Common myeloid progenitor, CD34-positive (primary cell): ENCODE results near the gene BTG2.

ENCODE experiments used
- CTCF ChIA-PET: fragments of 350-600 bp; sonication (Branson Sonifier 250); formaldehyde crosslinking; loops from one replicate; lab custom pipeline; 2021; ENCODE audit warnings: antibody characterized with exemption; lab: Charles Lee
- POLR2A ChIA-PET: fragments of 350-600 bp; sonication (Branson Sonifier 250); formaldehyde crosslinking; loops from one replicate; lab custom pipeline; 2021; ENCODE audit warnings: antibody characterized with exemption; lab: Charles Lee
- DNase-seq, 3 donors: peaks; one replicate each; pipeline versions ENCODE4 v3.0.0 to v3.0.0-alpha.2; 2013
- H3K27ac ChIP-seq, 2 experiments: 1 replicate in 1 of 2; 2 replicates in 1 of 2; pipeline ENCODE4 v1.7.0; 2013; ENCODE audit warnings: inconsistent platforms in 2 of 2, low read length in 2 of 2, mild to moderate bottlenecking in 2 of 2, low read depth in 1 of 2, moderate library complexity in 1 of 2; ENCODE audit not compliant: severe bottlenecking in 2 of 2, insufficient read depth in 1 of 2, poor library complexity in 1 of 2
- H3K27me3 ChIP-seq, 5 experiments: replicated peaks in 2 of 5; 1 replicate in 3 of 5; 2 replicates in 2 of 5; pipeline versions ENCODE4 v1.6.1 to v1.7.0; 2013; ENCODE audit warnings: low read length in 4 of 5, mild to moderate bottlenecking in 2 of 5, moderate library complexity in 2 of 5, inconsistent platforms in 1 of 5; ENCODE audit not compliant: insufficient read depth in 5 of 5, control insufficient read depth in 4 of 5
- H3K36me3 ChIP-seq, 4 experiments: 1 replicate in 2 of 4; 2 replicates in 2 of 4; pipeline versions ENCODE4 v1.6.1 to v1.7.0; 2013; ENCODE audit warnings: low read length in 3 of 4, control low read depth in 1 of 4, mild to moderate bottlenecking in 1 of 4; ENCODE audit not compliant: control insufficient read depth in 4 of 4, insufficient read depth in 4 of 4
- H3K4me1 ChIP-seq, 4 experiments: 1 replicate in 3 of 4; 2 replicates in 1 of 4; pipeline versions ENCODE4 v1.6.1 to v1.7.1; 2013; ENCODE audit warnings: low read length in 3 of 4, mild to moderate bottlenecking in 3 of 4, control low read depth in 1 of 4, inconsistent platforms in 1 of 4, moderate library complexity in 1 of 4; ENCODE audit not compliant: control insufficient read depth in 4 of 4, insufficient read depth in 4 of 4; ENCODE audit errors: control extremely low read depth in 1 of 4
- H3K4me3 ChIP-seq, 7 experiments: 1 replicate in 4 of 7; 2 replicates in 3 of 7; pipeline versions ENCODE4 v1.5.1 to v1.7.0; 2013; ENCODE audit warnings: mild to moderate bottlenecking in 7 of 7, low read length in 6 of 7, moderate library complexity in 6 of 7, inconsistent platforms in 2 of 7, low read depth in 2 of 7, control low read depth in 1 of 7; ENCODE audit not compliant: insufficient read depth in 4 of 7, control insufficient read depth in 1 of 7; ENCODE audit errors: extremely low read depth in 1 of 7
- H3K9me3 ChIP-seq, 5 experiments: 1 replicate in 4 of 5; 2 replicates in 1 of 5; pipeline versions ENCODE4 v1.6.1 to v1.7.1; 2013; ENCODE audit warnings: low read length in 4 of 5, mild to moderate bottlenecking in 2 of 5, inconsistent platforms in 1 of 5, low read depth in 1 of 5, moderate library complexity in 1 of 5; ENCODE audit not compliant: control insufficient read depth in 4 of 5, insufficient read depth in 2 of 5; ENCODE audit errors: control extremely low read depth in 1 of 5
- WGBS: methylation state at CpG from one replicate; pipeline ENCODE4 v1.1.5; 2013; ENCODE audit not compliant: insufficient coverage; 5-methylcytosine and 5-hydroxymethylcytosine counted together

BTG2 gene

GRCh38 chr1:203271962-203272632, 33.2 kb upstream of the BTG2 start:
- WGBS = 81% methylated on average over 5 of the region's 6 CpGs
- H3K27me3 ChIP-seq = no peaks in the 10 kb centered on the region
- H3K9me3 ChIP-seq = no peaks in the 10 kb centered on the region
- DNase-seq = no peak
- no peak overlapping the region for H3K27ac ChIP-seq
- ChIA-PET CTCF (interaction anchor here (0.7 to 13.3 kb wide), 11 partner anchors 12 to 234 kb away, joined by 3 to 322 read pairs (median 21); partner anchors contain the start of gene BTG2), POLR2A (interaction anchor here (5.2 kb wide), 1 partner anchor 36 kb away, joined by 44 read pairs; the partner anchor contains the start of gene BTG2)
- no peak overlapping the region for H3K4me3 ChIP-seq
- H3K4me1 ChIP-seq = peaks cover 4 to 46% (median 39%) of the 10 kb centered on the region in 4 experiments
- H3K36me3 ChIP-seq = no peaks in the 10 kb centered on the region

DNA sequence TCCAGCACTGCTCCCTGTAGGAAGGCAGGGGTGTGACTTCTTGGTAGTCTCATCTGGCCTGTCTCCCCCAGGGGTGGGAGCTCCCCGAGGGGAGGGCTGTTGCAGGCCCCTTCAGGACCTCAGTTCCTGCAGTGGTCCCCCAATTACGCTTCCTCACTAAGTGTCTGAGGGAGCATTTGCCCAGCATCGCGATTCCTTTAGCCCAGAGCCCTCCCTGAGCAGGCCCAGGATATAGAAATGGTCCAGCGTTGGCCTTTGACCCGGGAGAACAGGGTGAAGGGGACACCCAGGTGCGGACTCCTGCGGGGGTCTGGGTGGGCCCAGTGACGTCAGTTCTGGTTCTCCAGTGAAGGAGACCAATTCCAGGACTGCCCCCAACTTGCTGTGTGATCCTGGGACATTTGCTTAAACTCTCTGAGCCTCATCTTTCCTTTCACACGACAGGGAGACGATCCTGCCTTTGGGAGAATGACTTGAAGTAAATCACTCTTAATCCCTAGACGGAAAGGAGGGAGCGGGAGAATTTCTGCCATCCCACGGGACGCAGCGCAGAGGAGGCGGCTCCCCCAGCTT, 32.6 kb upstream of the BTG2 start:
- DNase-seq = no peak
- WGBS = 34% methylated on average over 17 of the region's 17 CpGs
- ChIA-PET CTCF (interaction anchor here (0.7 to 13.3 kb wide), 12 partner anchors 11 to 235 kb away, joined by 3 to 322 read pairs (median 16); partner anchors contain the start of gene BTG2), POLR2A (interaction anchor here (1.0 to 5.2 kb wide), 4 partner anchors 18 to 55 kb away, joined by 4 to 44 read pairs (median 12); partner anchors contain the start of gene BTG2)
- Histone ChIP-seq H3K27ac (no peak overlapping the region), H3K4me1 (peaks cover 4 to 48% (median 38%) of the 10 kb centered on the region in 4 experiments), H3K36me3 (no peaks in the 10 kb centered on the region), H3K9me3 (no peaks in the 10 kb centered on the region), H3K4me3 (peak overlapping the region in 2 of 7 experiments; percentile 38 to 52), H3K27me3 (no peaks in the 10 kb centered on the region)

DNA sequence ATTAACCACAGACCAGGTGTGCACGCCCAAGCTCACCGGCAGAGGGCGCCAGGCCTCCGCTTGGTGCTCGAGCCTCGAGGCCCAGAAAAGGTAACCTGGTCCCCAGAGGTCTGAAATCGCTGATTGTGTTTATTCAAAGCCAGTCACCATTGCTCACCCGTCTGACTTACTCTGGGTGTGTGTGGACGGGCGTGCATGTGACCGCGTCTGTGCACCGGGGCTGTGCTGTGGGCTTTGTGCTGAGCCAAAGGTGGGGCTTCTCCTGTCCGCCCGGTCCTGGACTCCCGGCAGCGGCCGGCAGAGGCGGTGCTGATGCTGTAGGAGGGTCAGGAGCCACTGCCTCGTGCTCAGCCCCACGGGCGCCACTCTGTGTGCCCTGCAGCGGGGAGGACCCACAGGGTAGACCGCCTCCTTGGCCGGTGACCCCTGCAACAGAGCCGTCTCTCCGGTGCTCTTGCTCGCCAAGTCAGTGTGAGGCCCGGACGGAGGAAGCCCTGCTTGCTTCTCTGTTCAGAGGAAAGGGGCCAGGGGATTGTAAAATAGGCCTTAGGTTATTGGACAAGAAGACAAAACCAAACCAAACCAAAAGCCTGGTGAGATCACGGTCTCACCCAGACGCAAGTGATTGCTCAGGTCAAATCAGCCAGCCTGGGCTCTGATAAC, 32.0 kb upstream of the BTG2 start:
- CTCF ChIA-PET = interaction anchor here (0.7 to 23.0 kb wide), 16 partner anchors 11 to 235 kb away, joined by 3 to 322 read pairs (median 48); partner anchors contain the start of gene BTG2
- Histone ChIP-seq H3K36me3 (no peaks in the 10 kb centered on the region), H3K27ac (no peak overlapping the region)

GRCh38 chr1:203273869-203274602, 31.3 kb upstream of the BTG2 start:
- Histone ChIP-seq H3K27ac (no peak overlapping the region), H3K9me3 (no peaks in the 10 kb centered on the region), H3K4me3 (peak overlapping the region in 2 of 7 experiments; percentile 46 to 52), H3K4me1 (peaks cover 12 to 52% (median 42%) of the 10 kb centered on the region in 4 experiments), H3K27me3 (no peaks in the 10 kb centered on the region), H3K36me3 (no peaks in the 10 kb centered on the region)
- DNase-seq = peak in 2 of 3 donors; percentile 60 to 69
- WGBS = 65% methylated on average over 8 of the region's 12 CpGs
- CTCF ChIA-PET = interaction anchor here (0.6 to 23.0 kb wide), 11 partner anchors 10 to 235 kb away, joined by 3 to 254 read pairs (median 7); no protein-coding TSS in a partner anchor
- POLR2A ChIA-PET = interaction anchor here (1.2 to 5.2 kb wide), 4 partner anchors 21 to 53 kb away, joined by 4 to 44 read pairs (median 12); partner anchors contain the start of gene BTG2

More for the DNA sequence above, 32.0 kb upstream of the BTG2 start:
- 11% methylated on average over 25 of the region's 32 CpGs for WGBS
- Histone ChIP-seq H3K9me3 (no peaks in the 10 kb centered on the region), H3K4me1 (peaks cover 7 to 52% (median 42%) of the 10 kb centered on the region in 4 experiments), H3K27me3 (no peaks in the 10 kb centered on the region), H3K4me3 (peak overlapping the region in 3 of 7 experiments; percentile 38 to 52 (median 46))
- POLR2A ChIA-PET = interaction anchor here (0.5 to 5.2 kb wide), 6 partner anchors 17 to 898 kb away, joined by 4 to 44 read pairs (median 6); partner anchors contain the start of gene BTG2
- DNase-seq = peak; percentile 78 to 89 (median 86)

- H3K27ac ChIP-seq = no peak overlapping the region
- CTCF ChIA-PET = interaction anchor here (0.6 to 23.0 kb wide), 13 partner anchors 9 to 236 kb away, joined by 3 to 254 read pairs (median 7); partner anchors contain the start of gene BTG2
- peaks cover 12 to 45% (median 39%) of the 10 kb centered on the region in 4 experiments for H3K4me1 ChIP-seq
Observed at GRCh38 chr1:203274603-203275381, 30.5 kb upstream of the BTG2 start.

More at GRCh38 chr1:203274603-203275381, 30.5 kb upstream of the BTG2 start:
- WGBS = 96% methylated on average over 8 of the region's 12 CpGs
- Histone ChIP-seq H3K27me3 (no peaks in the 10 kb centered on the region), H3K4me3 (no peak overlapping the region), H3K36me3 (no peaks in the 10 kb centered on the region), H3K9me3 (no peaks in the 10 kb centered on the region)
- DNase-seq = no peak
- POLR2A ChIA-PET = interaction anchor here (1.2 to 5.2 kb wide), 4 partner anchors 20 to 53 kb away, joined by 4 to 44 read pairs (median 12); partner anchors contain the start of gene BTG2
